ENCODE data around the gene TLCD1.

The TLCD1 gene

DNA sequence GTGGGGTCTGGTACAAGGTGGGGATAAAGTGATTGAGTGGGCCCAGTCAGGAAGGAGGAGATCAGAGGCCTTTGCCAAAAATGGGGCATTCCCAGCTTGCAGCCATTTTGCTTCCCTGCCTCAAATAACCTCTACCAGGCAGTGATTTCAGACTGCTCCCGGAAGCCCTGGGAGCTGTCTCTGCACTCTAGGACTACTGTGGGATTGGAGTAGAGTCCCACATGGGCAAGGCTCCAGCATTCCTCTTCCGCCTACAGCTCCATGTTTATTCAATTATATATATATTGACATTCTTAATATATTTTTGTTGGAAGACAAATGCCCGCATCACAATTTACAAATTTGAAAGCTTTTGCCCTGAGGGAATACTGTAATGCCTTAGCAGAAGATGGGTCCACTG, 50.5 kb downstream of the TLCD1 start:
- DNase-seq, result no peak

Measured in NCI-H510A treated with DMSO at 0.1 percent for 48 hours (cell line).